Smooth muscle cell (in vitro differentiated cells): Measurements from ENCODE around the gene RAB40C. TPM values are rescaled to one million over a fixed set of nuclear protein-coding genes. Genes with fewer than 3 reads are reported as not detected.

Experiments
- DNase-seq: peaks from one replicate; lab custom pipeline; 2025; ENCODE audit not compliant: unreplicated experiment; lab: John Stamatoyannopoulos, UW
- H2AFZ ChIP-seq: fragments of 200-600 bp; sonication (generic); 2 replicates; pipeline ENCODE4 v1.6.0; 2016; ENCODE audit warnings: antibody characterized with exemption, low read depth, mild to moderate bottlenecking
- H3F3A ChIP-seq: fragments of 200-600 bp; sonication (generic); 2 replicates; pipeline ENCODE4 v1.6.0; 2017; ENCODE audit warnings: antibody characterized with exemption, low read depth
- H3K27ac ChIP-seq: fragments of 200-600 bp; sonication (generic); 2 replicates; pipeline ENCODE4 v1.5.1; 2016; ENCODE audit warnings: low read depth, mild to moderate bottlenecking
- H3K27me3 ChIP-seq: fragments of 200-600 bp; sonication (generic); 2 replicates; pipeline ENCODE4 v1.6.1; 2016; ENCODE audit warnings: low read depth, mild to moderate bottlenecking
- H3K36me3 ChIP-seq: fragments of 200-600 bp; sonication (generic); 2 replicates; pipeline ENCODE4 v1.5.1; 2016; ENCODE audit warnings: low read depth
- H3K4me1 ChIP-seq: fragments of 200-600 bp; sonication (generic); 2 replicates; pipeline ENCODE4 v1.5.1; 2016; ENCODE audit warnings: low read depth
- H3K4me2 ChIP-seq: fragments of 200-600 bp; sonication (generic); 2 replicates; pipeline ENCODE4 v1.6.0; 2016; ENCODE audit warnings: mild to moderate bottlenecking
- H3K4me3 ChIP-seq: fragments of 200-600 bp; sonication (generic); 2 replicates; pipeline ENCODE4 v1.5.1; 2016; ENCODE audit warnings: mild to moderate bottlenecking
- H3K79me2 ChIP-seq: fragments of 200-600 bp; sonication (generic); 2 replicates; pipeline ENCODE4 v1.6.0; 2016; ENCODE audit warnings: low read depth, mild to moderate bottlenecking
- H3K9ac ChIP-seq: fragments of 200-600 bp; sonication (generic); 2 replicates; pipeline ENCODE4 v1.6.0; 2016; ENCODE audit warnings: low read depth
- H3K9me3 ChIP-seq: fragments of 200-600 bp; sonication (generic); replicated peaks from 2 replicates; pipeline ENCODE4 v1.5.1; 2016; ENCODE audit warnings: low read depth
- H4K20me1 ChIP-seq: fragments of 200-600 bp; sonication (generic); 2 replicates; pipeline ENCODE4 v1.6.0; 2016; ENCODE audit warnings: low read depth
- CTCF ChIP-seq: fragments of 200-600 bp; sonication (generic); IDR thresholded peaks from 2 replicates; pipeline ENCODE4 v1.5.1; 2017; ENCODE audit warnings: borderline replicate concordance, mild to moderate bottlenecking, antibody characterized with exemption; ENCODE audit not compliant: insufficient read depth, poor library complexity, severe bottlenecking
- WGBS: methylation state at CpG from one replicate; pipeline ENCODE4 v1.1.7; 2016; ENCODE audit warnings: low lambda C conversion rate; 5-methylcytosine and 5-hydroxymethylcytosine counted together
- polyA plus RNA-seq: library from polyadenylated mRNA; unstranded; fragments of >200 nt; fragmentation: Nextera tagmentation; extraction: Ambion mirVana; gene quantifications from 2 replicates; pipeline ENCODE4 v1.2.1, GENCODE V29; 2016
- total RNA-seq: library from RNA; depleted of rRNA; stranded (reverse); fragments of >200 nt; gene quantifications from 2 replicates; pipeline ENCODE4 v1.2.3, GENCODE V29; 2014

RAB40C gene
- total and polyA plus RNA-seq, 2 experiments from 2014 or later = 21.2 to 28.3 TPM

GRCh38 chr16:598823-599739, 9.2 kb downstream of the RAB40C start:
- no peak for TF ChIP-seq CTCF
- no peak overlapping the region for H3K4me2 ChIP-seq
- H3K27ac ChIP-seq = no peak overlapping the region
- no peaks in the 10 kb centered on the region for H3K4me1 ChIP-seq
- H3K36me3 ChIP-seq = no peaks in the 10 kb centered on the region
- no peaks in the 10 kb centered on the region for H3K27me3 ChIP-seq
- 98% methylated on average over 43 of the region's 43 CpGs for WGBS
- no peak overlapping the region for H3K4me3 ChIP-seq
- DNase-seq = no peak
- peaks cover 65% of the 10 kb centered on the region for H3K79me2 ChIP-seq
- no peaks in the 10 kb centered on the region for H3F3A ChIP-seq
- H2AFZ ChIP-seq = no peak overlapping the region
- no peak overlapping the region for H3K9ac ChIP-seq
- H3K9me3 ChIP-seq = no peaks in the 10 kb centered on the region
- H4K20me1 ChIP-seq = peaks cover 94% of the 10 kb centered on the region

GRCh38 chr16:600781-601180, 10.9 kb downstream of the RAB40C start:
- Histone ChIP-seq H2AFZ (no peak overlapping the region), H3K4me1 (no peaks in the 10 kb centered on the region), H3K27me3 (no peaks in the 10 kb centered on the region), H3K9me3 (no peaks in the 10 kb centered on the region), H3K36me3 (no peaks in the 10 kb centered on the region), H3K79me2 (peaks cover 64% of the 10 kb centered on the region), H3F3A (no peaks in the 10 kb centered on the region), H3K27ac (no peak overlapping the region), H3K9ac (no peak overlapping the region), H4K20me1 (peaks cover 94% of the 10 kb centered on the region), H3K4me2 (no peak overlapping the region), H3K4me3 (no peak overlapping the region)
- TF ChIP-seq CTCF = no peak
- WGBS = 70% methylated on average over 7 of the region's 7 CpGs
- no peak for DNase-seq

- Histone ChIP-seq H3K9me3 (no peaks in the 10 kb centered on the region), H3K36me3 (no peaks in the 10 kb centered on the region), H3K27ac (no peak overlapping the region), H4K20me1 (peaks cover 92% of the 10 kb centered on the region), H3F3A (no peaks in the 10 kb centered on the region), H3K9ac (no peak overlapping the region), H3K79me2 (peaks cover 66% of the 10 kb centered on the region), H3K27me3 (no peaks in the 10 kb centered on the region), H3K4me2 (no peak overlapping the region), H2AFZ (no peak overlapping the region), H3K4me3 (no peak overlapping the region), H3K4me1 (no peaks in the 10 kb centered on the region)
- WGBS = 94% methylated on average over 5 of the region's 5 CpGs
- no peak for DNase-seq
- TF ChIP-seq CTCF = no peak
Observed at GRCh38 chr16:603933-604332, 14.1 kb downstream of the RAB40C start.
